HG03575 (cell line): Measurements from ENCODE around the gene HS6ST2.

Experiments used
- ATAC-seq: cut with Tn5 transposase; IDR thresholded peaks from one replicate; pipeline ENCODE4 v1.9.1; 2021; ENCODE audit not compliant: unreplicated experiment, insufficient number of reproducible peaks, low FRiP score; ENCODE audit errors: extremely low read depth

Gene HS6ST2

GRCh38 chrX:132714913-132715312 is 243.5 kb downstream of the HS6ST2 start:
- no peak for ATAC-seq

GRCh38 chrX:132712350-132712749 is 246.1 kb downstream of the HS6ST2 start:
- no peak for ATAC-seq

GRCh38 chrX:132710656-132711155 is 247.7 kb downstream of the HS6ST2 start:
- no peak for ATAC-seq

- no peak for ATAC-seq
Measured at GRCh38 chrX:132708529-132708928, 249.9 kb downstream of the HS6ST2 start.

GRCh38 chrX:132704769-132705168 is 253.7 kb downstream of the HS6ST2 start:
- ATAC-seq, result no peak

GRCh38 chrX:132694382-132694781 is 264.0 kb downstream of the HS6ST2 start:
- no peak for ATAC-seq

GRCh38 chrX:132692526-132692925 is 265.9 kb downstream of the HS6ST2 start:
- no peak for ATAC-seq

GRCh38 chrX:132692066-132692465 is 266.4 kb downstream of the HS6ST2 start:
- no peak for ATAC-seq

- ATAC-seq, result no peak
Measured at GRCh38 chrX:132689612-132690563, 268.5 kb downstream of the HS6ST2 start.

- no peak for ATAC-seq
Measured at GRCh38 chrX:132685276-132685675, 273.2 kb downstream of the HS6ST2 start.

GRCh38 chrX:132677233-132677716 is 281.2 kb downstream of the HS6ST2 start:
- ATAC-seq, result no peak

- no peak for ATAC-seq
Measured at GRCh38 chrX:132676561-132677186, 281.8 kb downstream of the HS6ST2 start.

- no peak for ATAC-seq
Measured at GRCh38 chrX:132676102-132676501, 282.3 kb downstream of the HS6ST2 start.

- no peak for ATAC-seq
Measured at GRCh38 chrX:132673331-132673730, 285.1 kb downstream of the HS6ST2 start.

GRCh38 chrX:132671229-132671641 is 287.2 kb downstream of the HS6ST2 start:
- ATAC-seq, result no peak

- no peak for ATAC-seq
Measured at GRCh38 chrX:132669142-132669541, 289.3 kb downstream of the HS6ST2 start.

- no peak for ATAC-seq
Measured at GRCh38 chrX:132668178-132668577, 290.3 kb downstream of the HS6ST2 start.

GRCh38 chrX:132665676-132666075 is 292.8 kb downstream of the HS6ST2 start:
- ATAC-seq, result no peak

GRCh38 chrX:132664273-132664672 is 294.2 kb downstream of the HS6ST2 start:
- ATAC-seq, result no peak

GRCh38 chrX:132662844-132663243 is 295.6 kb downstream of the HS6ST2 start:
- ATAC-seq, result no peak
